Measurements from ENCODE around the gene ADGRL3. TPM values are rescaled to one million over a fixed set of nuclear protein-coding genes. Genes with fewer than 3 reads are reported as not detected.

The ADGRL3 gene
- total RNA-seq (2014; rRNA removed; shearing (Covaris generic)): not detected in 2 replicates

DNA sequence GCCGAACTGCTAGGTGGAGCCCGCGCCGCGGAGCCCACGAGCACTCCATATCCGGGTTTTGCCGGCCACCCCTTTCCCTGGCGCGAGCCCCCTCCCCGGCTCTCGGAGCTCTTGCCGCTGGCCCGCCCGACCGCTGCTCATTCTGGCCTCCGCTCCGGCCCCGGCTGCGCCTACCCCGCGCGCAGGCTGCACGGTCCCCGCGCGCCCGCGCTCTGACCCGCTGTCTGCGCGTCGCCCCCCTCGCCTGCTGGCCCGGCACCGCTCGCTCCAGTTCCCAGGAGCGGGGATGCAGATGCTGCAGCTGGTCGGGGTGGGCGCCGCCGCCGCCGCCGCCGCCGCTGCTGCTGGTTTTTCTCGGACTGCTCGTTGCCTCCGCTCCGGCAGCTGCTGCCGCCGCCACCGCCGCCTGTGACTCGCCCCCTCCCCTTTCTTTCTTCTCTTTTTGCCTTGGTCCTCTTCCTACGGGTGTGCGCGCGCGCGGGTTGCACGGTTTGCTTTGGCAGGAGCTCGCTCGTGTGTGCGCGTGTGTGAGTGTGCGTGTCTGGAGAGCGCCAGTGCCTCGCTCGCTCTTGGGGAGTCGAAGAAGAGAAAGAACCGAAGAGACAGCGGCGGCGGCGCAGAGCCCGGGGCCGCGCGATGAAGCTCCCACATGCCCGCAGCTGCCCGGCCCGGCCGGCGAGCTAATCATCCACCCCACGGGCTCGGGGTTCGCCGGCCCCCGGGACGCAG is at the start of gene ADGRL3:
Gene ADGRL3 (plus strand): TSS at position 140 of the 729 bp plus-strand sequence.
- Histone ChIP-seq H3K9me3 (replicated peaks) (no peaks in the 10 kb centered on the region), H3K4me3 (no peak within 1 kb of the TSS), H3K27me3 (replicated peaks) (peaks cover 34% of the 10 kb centered on the region), H3K4me1 (replicated peaks) (0 out of 2 replicates have a peak, but pooled peaks cover 3% of the 10 kb centered on the region), H3K27ac (no peak within 1 kb of the TSS), H3K36me3 (no peaks in the 10 kb centered on the region)
- DNase-seq (ENCODE audit: low read depth in 1 of 2, low spot score in 2 of 2): peak in 1 of 2 experiments; percentile 1

DNA sequence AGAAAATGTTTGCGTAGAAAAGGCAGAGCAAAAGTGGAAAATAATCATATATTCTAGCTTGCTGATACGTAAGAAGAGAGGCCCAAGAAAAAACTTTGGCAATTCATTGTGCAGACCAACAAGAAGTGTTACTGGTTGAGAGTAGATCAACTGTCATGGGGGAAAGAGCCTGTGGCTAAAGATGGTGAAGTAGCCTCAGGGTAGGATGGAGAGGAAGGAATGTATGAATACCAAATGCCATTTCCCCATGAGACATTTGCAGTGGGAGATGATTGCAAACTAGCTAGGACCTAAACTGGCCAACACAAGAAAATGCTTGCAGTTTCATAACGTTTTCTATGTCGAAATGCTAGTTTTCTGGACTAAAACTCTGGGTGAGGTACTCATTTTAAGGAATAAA is 47.7 kb upstream of the ADGRL3 start:
- Histone ChIP-seq H3K9me3 (replicated peaks) (no peaks in the 10 kb centered on the region), H3K36me3 (no peaks in the 10 kb centered on the region), H3K4me1 (replicated peaks) (no peaks in the 10 kb centered on the region), H3K27me3 (replicated peaks) (no peaks in the 10 kb centered on the region), H3K4me3 (no peak overlapping the region), H3K27ac (no peak overlapping the region)
- DNase-seq (ENCODE audit: low read depth in 1 of 2, low spot score in 2 of 2): no peak

DNA sequence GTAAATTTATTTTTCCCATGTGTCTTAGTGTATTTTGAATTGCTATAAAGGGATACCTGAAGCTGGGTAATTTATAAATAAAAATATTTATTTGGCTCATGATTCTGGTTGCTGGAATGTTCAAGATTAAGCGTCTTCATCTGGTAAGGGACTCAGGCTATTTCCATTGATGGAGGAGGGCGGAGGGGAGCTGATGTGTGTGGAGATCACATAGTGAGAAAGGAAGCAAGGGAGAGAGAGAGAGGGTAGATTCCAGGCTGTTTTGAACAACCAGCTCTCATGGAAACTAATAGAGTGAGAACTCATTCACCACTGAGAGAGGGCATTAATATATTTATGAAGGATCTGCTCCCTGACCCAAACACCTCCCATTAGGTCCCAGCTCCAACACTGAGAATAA is 39.6 kb upstream of the ADGRL3 start:
- no peak for DNase-seq (ENCODE audit: low read depth in 1 of 2, low spot score in 2 of 2)
- Histone ChIP-seq H3K36me3 (no peaks in the 10 kb centered on the region), H3K9me3 (replicated peaks) (no peaks in the 10 kb centered on the region), H3K4me3 (no peak overlapping the region), H3K4me1 (replicated peaks) (no peaks in the 10 kb centered on the region), H3K27me3 (replicated peaks) (no peaks in the 10 kb centered on the region), H3K27ac (no peak overlapping the region)

DNA sequence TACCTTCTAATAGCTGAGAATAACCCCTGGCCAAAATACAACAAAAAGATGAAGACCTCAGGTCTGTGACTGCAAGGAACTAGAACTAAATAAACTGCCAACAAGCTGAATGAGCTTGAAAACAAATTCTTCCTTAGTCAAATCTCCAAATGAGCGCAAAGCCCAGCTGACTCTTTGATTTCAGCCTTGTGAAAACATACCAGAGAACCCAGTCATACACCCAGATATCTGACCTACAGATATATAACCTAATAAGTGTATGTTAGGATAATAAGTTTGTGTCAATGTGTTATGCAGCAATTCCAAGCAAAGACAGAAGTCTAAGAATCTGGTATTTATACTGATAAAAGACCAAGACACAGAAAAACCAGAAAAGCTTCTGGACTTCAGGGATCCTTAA is 38.0 kb upstream of the ADGRL3 start:
- no peak for DNase-seq (ENCODE audit: low read depth in 1 of 2, low spot score in 2 of 2)
- Histone ChIP-seq H3K9me3 (replicated peaks) (no peaks in the 10 kb centered on the region), H3K27ac (no peak overlapping the region), H3K4me1 (replicated peaks) (no peaks in the 10 kb centered on the region), H3K4me3 (no peak overlapping the region), H3K36me3 (no peaks in the 10 kb centered on the region), H3K27me3 (replicated peaks) (no peaks in the 10 kb centered on the region)

DNA sequence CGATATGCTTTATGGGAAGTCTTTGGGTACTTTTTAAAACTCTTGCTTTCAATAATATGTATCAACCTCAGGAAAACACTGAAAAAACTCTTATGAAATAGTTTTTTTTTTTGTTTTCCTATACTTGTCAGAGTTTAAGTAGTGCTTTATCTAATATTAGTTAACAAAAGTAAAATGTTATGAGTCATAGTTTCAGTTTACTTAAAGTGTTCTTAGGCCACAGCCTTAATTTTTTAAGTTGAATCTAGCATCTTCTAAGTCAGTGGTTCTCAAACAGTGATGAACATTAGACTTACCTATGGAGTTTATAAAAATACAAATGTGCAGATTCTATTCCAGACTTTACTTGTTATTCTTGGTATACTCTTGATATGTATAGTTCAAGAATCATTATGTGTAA is 26.3 kb upstream of the ADGRL3 start:
- Histone ChIP-seq H3K4me3 (no peak overlapping the region), H3K4me1 (replicated peaks) (no peaks in the 10 kb centered on the region), H3K27ac (no peak overlapping the region), H3K36me3 (no peaks in the 10 kb centered on the region), H3K9me3 (replicated peaks) (no peaks in the 10 kb centered on the region), H3K27me3 (replicated peaks) (no peaks in the 10 kb centered on the region)
- no peak for DNase-seq (ENCODE audit: low read depth in 1 of 2, low spot score in 2 of 2)

DNA sequence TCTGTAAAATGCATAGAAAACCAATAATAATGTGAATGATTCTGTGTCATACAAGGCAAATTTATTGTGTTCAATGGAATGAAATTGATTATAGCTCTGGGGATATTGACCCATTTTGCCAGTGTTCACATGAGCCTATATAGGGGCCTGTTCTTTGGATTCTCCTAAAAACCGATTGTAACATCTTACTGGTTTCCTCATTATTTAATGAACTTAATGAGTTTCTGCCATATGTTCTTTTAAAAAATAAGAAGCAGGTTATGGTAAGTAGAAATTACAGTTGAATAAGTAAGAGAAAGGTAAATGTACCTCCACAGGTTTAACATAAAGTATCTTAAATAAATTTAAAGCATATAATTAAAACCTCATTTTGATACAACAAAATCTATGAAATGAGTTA is 24.6 kb upstream of the ADGRL3 start:
- Histone ChIP-seq H3K27ac (no peak overlapping the region), H3K36me3 (no peaks in the 10 kb centered on the region), H3K27me3 (replicated peaks) (no peaks in the 10 kb centered on the region), H3K4me1 (replicated peaks) (no peaks in the 10 kb centered on the region), H3K9me3 (replicated peaks) (no peaks in the 10 kb centered on the region), H3K4me3 (no peak overlapping the region)
- no peak for DNase-seq (ENCODE audit: low read depth in 1 of 2, low spot score in 2 of 2)

DNA sequence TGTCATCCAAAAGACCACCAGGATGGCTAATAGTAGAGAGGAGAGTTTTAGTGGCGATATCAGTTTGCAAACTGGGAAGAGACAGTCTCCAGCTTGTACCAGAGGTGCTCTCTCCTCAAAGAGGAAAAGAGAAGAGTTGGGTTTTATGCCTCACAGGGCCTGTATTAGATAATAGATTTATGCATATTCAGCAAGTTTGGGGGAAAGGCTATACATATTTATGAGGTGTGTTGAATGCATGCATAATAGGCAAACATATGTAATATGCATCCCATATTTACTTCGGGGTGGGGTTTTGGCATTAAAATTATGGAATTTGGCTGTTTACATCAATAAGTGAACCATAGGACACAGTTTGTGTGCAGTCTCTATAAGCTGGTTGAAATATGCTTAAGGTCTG is 22.8 kb upstream of the ADGRL3 start:
- no peak overlapping the region for H3K27ac ChIP-seq
- DNase-seq (ENCODE audit: low read depth in 1 of 2, low spot score in 2 of 2): no peak
- no peaks in the 10 kb centered on the region for H3K36me3 ChIP-seq
- H3K4me3 ChIP-seq: no peak overlapping the region
- H3K9me3 ChIP-seq (replicated peaks): no peaks in the 10 kb centered on the region
- no peaks in the 10 kb centered on the region for H3K4me1 ChIP-seq (replicated peaks)
- H3K27me3 ChIP-seq (replicated peaks): no peaks in the 10 kb centered on the region

DNA sequence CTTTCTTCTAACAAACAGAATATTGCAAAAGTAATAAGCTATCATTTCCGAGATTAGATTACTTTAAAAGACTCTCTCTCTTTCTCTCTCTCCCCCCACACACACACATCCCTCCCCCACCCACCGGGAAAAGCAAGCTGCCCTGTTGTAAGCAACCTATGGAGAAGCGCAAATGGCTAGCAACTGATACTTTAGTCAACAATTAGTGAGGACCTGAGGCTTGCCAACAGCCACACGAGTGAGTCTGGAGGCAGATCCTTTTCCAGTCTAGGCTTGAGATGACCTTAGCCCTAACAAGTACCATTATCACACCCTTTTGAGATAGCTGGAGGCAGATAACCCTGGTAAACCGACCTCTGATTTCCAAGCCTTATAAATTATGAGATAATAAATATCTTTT is 19.7 kb upstream of the ADGRL3 start:
- no peaks in the 10 kb centered on the region for H3K9me3 ChIP-seq (replicated peaks)
- no peak for DNase-seq (ENCODE audit: low read depth in 1 of 2, low spot score in 2 of 2)
- no peaks in the 10 kb centered on the region for H3K27me3 ChIP-seq (replicated peaks)
- no peaks in the 10 kb centered on the region for H3K4me1 ChIP-seq (replicated peaks)
- no peaks in the 10 kb centered on the region for H3K36me3 ChIP-seq
- H3K27ac ChIP-seq: no peak overlapping the region
- no peak overlapping the region for H3K4me3 ChIP-seq

DNA sequence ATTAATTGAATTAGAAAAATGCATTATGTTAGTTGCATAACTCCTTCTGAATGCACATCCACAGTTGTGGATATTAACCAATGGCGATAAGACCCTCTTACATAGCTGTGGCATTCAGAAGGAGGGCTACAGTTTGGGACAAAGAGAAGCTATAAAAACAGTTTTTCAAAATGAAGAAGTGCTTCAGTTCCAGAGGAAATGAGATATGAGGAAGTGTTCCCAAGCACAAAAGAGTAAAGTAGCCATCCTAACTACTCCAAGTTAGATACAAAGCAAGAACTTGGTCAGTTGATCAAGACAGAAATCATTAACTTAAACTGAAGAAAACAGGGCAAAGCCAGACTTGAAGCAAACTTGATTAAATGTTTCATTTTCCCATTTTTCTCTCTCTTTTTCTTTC is 17.2 kb upstream of the ADGRL3 start:
- Histone ChIP-seq H3K36me3 (no peaks in the 10 kb centered on the region), H3K9me3 (replicated peaks) (no peaks in the 10 kb centered on the region), H3K27me3 (replicated peaks) (no peaks in the 10 kb centered on the region), H3K4me1 (replicated peaks) (no peaks in the 10 kb centered on the region), H3K27ac (no peak overlapping the region), H3K4me3 (no peak overlapping the region)
- DNase-seq (ENCODE audit: low read depth in 1 of 2, low spot score in 2 of 2): no peak

DNA sequence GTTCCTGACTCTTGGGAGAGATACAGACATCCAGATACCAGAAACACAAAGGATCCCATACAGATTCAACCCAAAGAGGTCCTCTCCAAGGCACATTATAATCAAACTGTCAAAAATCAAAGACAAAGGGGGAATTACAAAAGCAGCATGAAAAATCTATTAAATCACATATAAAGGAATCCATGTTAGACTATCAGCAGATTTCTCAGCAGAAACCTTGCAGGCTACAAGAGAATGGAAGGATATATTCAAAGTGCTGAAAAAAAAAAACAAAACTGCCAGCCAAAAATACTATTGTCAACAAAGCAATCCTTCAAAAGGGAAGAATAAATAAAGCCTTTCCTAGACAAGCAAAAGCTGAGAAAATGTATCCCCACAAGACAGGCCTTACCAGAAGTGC is 14.8 kb upstream of the ADGRL3 start:
- Histone ChIP-seq H3K4me1 (replicated peaks) (no peaks in the 10 kb centered on the region), H3K36me3 (no peaks in the 10 kb centered on the region), H3K4me3 (no peak overlapping the region), H3K27ac (no peak overlapping the region), H3K9me3 (replicated peaks) (no peaks in the 10 kb centered on the region), H3K27me3 (replicated peaks) (no peaks in the 10 kb centered on the region)
- DNase-seq (ENCODE audit: low read depth in 1 of 2, low spot score in 2 of 2): no peak

DNA sequence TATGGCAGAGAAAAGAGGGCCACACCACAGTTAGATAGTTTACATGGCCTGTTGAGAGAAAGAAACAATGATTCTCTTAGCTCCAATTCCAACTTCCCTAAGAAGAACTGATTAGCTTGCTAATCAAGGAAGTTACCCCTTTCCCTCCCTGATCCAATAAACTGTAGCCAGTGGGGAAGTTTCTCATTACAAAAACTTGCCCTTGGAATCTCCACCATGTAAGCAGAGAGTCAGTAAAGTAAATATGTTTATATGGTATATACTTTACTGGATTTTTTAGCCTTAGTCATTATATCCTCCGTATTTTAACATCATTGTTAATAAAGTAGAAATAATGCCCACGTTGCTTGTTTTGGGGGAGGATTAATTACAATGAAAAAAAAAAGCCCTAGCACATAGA is 7.7 kb upstream of the ADGRL3 start:
- Histone ChIP-seq H3K27me3 (replicated peaks) (no peaks in the 10 kb centered on the region), H3K27ac (no peak overlapping the region), H3K4me1 (replicated peaks) (no peaks in the 10 kb centered on the region), H3K9me3 (replicated peaks) (no peaks in the 10 kb centered on the region), H3K36me3 (no peaks in the 10 kb centered on the region), H3K4me3 (no peak overlapping the region)
- DNase-seq (ENCODE audit: low read depth in 1 of 2, low spot score in 2 of 2): no peak

DNA sequence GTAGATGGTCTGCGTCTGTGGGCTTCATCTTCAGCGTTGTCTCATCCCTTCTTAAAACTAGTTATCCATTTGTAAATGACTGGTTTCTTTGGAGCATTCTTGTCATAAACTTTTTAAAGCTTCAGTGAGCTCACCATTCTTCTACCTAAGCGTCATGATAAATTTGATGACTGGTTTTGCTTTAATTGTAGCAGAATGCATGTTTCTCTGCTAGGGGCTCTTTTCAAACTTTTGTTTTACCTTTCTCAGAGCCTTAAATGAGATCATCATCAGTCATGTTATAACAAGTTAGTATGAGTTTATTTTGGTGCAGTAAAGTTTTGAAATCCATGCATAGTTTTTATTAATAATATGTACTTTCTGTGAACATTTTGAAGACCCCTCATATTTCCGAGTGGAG is 6.3 kb upstream of the ADGRL3 start:
- no peak overlapping the region for H3K27ac ChIP-seq
- H3K36me3 ChIP-seq: no peaks in the 10 kb centered on the region
- peaks cover 3% of the 10 kb centered on the region; the same call in 1 of the 2 replicates for H3K27me3 ChIP-seq (replicated peaks)
- H3K9me3 ChIP-seq (replicated peaks): no peaks in the 10 kb centered on the region
- DNase-seq (ENCODE audit: low read depth in 1 of 2, low spot score in 2 of 2): no peak
- H3K4me3 ChIP-seq: no peak overlapping the region
- no peaks in the 10 kb centered on the region for H3K4me1 ChIP-seq (replicated peaks)

DNA sequence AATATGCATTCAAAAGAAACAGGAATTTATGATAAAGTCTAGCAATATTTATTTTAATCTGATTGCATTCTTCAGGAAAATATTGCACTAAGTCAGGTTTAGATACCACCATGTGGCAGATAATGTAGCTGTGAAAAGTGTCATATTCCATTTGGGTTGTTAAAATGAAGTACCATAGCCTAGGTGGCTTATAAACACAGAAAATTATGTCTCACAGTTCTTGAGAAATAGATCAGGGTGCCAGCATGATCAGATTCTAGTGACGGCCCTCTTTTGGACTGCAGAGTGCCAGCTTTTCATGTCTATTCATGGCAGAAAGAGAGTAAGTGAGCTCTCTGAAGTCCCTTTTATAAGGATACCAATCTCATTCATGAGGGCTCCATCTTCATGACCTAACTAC is 5.6 kb upstream of the ADGRL3 start:
- Histone ChIP-seq H3K4me1 (replicated peaks) (no peaks in the 10 kb centered on the region), H3K27ac (no peak overlapping the region), H3K4me3 (no peak overlapping the region), H3K27me3 (replicated peaks) (peaks cover 10% of the 10 kb centered on the region), H3K9me3 (replicated peaks) (no peaks in the 10 kb centered on the region), H3K36me3 (no peaks in the 10 kb centered on the region)
- no peak for DNase-seq (ENCODE audit: low read depth in 1 of 2, low spot score in 2 of 2)

DNA sequence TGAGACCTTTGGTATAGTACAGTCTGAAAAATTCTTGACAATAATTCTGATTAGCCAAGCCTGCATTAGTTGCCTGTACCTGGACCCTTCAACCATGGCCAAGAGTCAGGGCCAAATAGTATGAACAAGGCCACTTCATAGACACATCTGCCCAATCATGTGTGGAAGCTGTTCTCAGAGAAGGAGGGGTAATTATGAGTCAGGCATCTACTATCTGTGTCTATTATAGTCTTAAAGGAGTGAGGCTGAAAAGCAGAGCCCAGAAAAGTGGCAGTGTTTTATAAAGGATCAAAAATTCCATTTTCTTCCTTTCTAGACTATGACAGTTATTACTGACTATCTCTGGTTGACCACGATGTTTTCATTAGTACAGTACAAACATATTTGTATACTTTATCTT is 5.0 kb upstream of the ADGRL3 start:
- Histone ChIP-seq H3K4me1 (replicated peaks) (no peaks in the 10 kb centered on the region), H3K9me3 (replicated peaks) (no peaks in the 10 kb centered on the region), H3K36me3 (no peaks in the 10 kb centered on the region), H3K27me3 (replicated peaks) (peaks cover 13% of the 10 kb centered on the region), H3K4me3 (no peak overlapping the region), H3K27ac (no peak overlapping the region)
- DNase-seq (ENCODE audit: low read depth in 1 of 2, low spot score in 2 of 2): no peak

DNA sequence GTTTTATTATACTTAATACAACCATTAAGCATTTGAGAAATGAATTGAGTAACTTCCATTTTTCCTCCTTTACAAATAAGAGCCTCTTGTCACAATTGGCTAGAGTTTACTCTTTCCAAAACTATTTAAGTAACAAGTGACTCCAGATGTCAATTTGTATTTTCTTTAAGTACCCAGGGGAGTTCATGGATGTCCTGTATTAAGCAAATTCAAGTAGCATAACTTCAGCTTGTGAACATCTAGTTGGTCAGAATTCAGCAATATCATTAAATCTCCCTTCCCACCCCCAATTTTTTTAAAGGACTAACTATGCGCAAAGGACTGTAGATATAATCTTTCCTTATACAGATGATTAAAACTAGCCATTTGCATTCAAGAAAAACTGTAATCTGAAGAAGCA is 1.4 kb upstream of the ADGRL3 start:
- peaks cover 34% of the 10 kb centered on the region for H3K27me3 ChIP-seq (replicated peaks)
- no peaks in the 10 kb centered on the region for H3K36me3 ChIP-seq
- no peak overlapping the region for H3K4me3 ChIP-seq
- H3K27ac ChIP-seq: no peak overlapping the region
- no peaks in the 10 kb centered on the region for H3K9me3 ChIP-seq (replicated peaks)
- H3K4me1 ChIP-seq (replicated peaks): 0 out of 2 replicates have a peak, but pooled peaks cover 3% of the 10 kb centered on the region
- DNase-seq (ENCODE audit: low read depth in 1 of 2, low spot score in 2 of 2): no peak
